ENCODE results near the gene MIDN.
"Not testable (repeated sequence)": the region's sequence is repeated elsewhere in the genome, so short reads cannot be mapped to it uniquely, and the experiment has no call there.

The MIDN gene

DNA sequence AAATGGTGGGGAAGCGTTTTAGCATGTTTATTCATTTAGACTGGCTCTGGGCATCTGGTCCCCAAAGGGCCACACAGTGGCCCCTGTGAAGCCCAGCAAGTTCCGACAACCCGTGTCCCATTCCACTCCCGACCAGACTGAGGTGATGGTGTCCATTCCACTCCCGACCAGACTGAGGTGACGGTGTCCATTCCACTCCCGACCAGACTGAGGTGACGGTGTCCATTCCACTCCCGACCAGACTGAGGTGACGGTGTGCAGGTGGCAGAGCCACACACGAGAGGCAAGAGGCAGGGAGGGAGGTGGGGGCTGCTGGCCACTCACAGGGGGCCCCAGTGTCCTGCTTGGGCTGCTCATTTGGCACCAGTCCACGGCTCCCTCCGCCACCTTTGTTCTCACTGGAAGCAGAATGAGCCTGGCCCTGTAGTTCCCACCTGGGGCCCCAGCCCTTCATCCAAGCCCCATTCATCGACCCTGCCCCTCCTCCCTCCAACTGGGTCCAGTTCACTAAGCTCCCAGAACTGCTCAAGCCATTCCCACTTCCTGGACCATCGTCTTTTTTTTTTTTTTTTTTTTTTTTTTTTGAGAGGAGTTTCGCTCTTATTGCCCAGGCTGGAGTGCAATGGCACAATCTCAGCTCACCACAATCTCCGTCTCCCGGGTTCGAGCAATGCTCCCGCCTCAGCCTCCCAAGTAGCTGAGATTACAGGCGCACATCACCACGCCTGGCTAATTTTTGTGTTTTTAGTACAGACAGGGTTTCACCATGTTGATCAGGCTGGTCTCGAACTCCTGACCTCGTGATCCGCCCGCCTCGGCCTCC, 1.9 kb upstream of the MIDN start:
- DNase-seq (ENCODE audit: low spot score) = not testable (repeated sequence)

- DNase-seq (ENCODE audit: low spot score) = no peak
These were observed 640 bp upstream of the MIDN start for GRCh38 chr19:1247748-1248138.

- peak; percentile 67 for DNase-seq (ENCODE audit: low spot score)
These were observed 459 bp downstream of the MIDN start for GRCh38 chr19:1248786-1249297.

- DNase-seq (ENCODE audit: low spot score) = peak; percentile 90
These were observed 1.1 kb downstream of the MIDN start for GRCh38 chr19:1249298-1249989.

- DNase-seq (ENCODE audit: low spot score) = no peak
These were observed 1.6 kb downstream of the MIDN start for GRCh38 chr19:1249990-1250436.

- no peak for DNase-seq (ENCODE audit: low spot score)
These were observed 2.3 kb downstream of the MIDN start for GRCh38 chr19:1250437-1251260.

DNA sequence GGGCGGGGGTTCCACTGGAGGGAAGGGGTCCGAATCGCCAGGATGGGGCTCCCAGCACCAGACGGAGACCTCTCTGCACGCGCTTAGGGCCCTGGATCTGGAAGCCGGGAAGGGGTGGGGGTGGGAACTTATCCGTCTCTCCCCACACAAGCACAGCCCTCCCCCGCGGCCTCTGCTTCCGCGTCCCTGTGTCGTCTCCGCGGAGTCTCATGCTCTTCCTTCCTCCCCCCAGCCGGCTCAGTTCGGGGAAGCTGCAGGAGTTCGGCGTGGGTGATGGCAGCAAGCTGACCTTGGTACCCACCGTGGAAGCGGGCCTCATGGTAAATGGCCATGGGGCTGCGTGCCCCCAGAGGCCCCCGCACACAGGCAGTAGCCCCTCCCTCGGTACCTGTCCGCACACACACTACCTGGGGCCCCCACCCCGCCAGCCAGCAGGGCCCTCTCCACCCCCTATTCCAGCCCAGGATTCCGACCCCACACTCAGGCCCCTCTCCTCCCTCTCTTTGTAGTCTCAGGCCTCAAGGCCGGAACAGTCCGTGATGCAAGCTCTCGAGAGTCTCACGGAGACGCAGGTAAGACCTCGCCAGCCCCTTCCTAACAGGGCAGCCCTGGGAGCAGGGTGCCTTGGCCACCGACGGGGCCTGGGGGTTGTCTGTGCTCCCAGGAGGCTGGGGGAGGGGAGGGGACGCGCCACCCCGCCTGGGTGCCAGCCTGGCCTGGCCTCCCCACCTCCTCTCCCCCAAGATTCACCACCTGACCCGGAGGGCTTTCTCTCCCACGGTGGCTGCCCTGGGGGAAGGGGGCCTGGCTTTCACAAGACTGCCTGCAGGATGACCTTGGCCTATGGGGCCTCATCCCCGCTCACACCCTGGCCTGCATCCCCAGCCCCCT, 3.2 kb downstream of the MIDN start:
- no peak for DNase-seq (ENCODE audit: low spot score)

GRCh38 chr19:1252221-1252820, 3.9 kb downstream of the MIDN start:
- DNase-seq (ENCODE audit: low spot score) = peak; percentile 72

- peak; percentile 83 for DNase-seq (ENCODE audit: low spot score)
These were observed 4.6 kb downstream of the MIDN start for GRCh38 chr19:1252821-1253513.

GRCh38 chr19:1253514-1254080, 5.2 kb downstream of the MIDN start:
- no peak for DNase-seq (ENCODE audit: low spot score)

DNA sequence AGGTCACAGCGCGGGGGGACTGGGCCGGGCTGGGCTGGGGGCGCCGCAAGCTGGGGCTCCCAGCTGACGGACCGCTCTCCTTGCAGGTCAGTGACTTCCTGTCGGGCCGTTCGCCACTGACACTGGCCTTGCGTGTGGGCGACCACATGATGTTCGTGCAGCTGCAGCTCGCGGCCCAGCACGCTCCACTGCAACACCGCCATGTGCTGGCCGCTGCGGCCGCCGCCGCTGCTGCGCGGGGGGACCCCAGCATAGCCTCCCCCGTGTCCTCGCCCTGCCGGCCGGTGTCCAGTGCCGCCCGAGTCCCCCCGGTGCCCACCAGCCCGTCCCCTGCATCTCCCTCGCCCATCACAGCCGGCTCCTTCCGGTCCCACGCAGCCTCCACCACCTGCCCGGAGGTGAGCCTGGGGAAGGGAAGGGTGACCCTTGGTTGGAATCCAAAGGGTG, 5.7 kb downstream of the MIDN start:
- DNase-seq (ENCODE audit: low spot score) = no peak

- no peak for DNase-seq (ENCODE audit: low spot score)
These were observed 6.3 kb downstream of the MIDN start for GRCh38 chr19:1254530-1255185.

DNA sequence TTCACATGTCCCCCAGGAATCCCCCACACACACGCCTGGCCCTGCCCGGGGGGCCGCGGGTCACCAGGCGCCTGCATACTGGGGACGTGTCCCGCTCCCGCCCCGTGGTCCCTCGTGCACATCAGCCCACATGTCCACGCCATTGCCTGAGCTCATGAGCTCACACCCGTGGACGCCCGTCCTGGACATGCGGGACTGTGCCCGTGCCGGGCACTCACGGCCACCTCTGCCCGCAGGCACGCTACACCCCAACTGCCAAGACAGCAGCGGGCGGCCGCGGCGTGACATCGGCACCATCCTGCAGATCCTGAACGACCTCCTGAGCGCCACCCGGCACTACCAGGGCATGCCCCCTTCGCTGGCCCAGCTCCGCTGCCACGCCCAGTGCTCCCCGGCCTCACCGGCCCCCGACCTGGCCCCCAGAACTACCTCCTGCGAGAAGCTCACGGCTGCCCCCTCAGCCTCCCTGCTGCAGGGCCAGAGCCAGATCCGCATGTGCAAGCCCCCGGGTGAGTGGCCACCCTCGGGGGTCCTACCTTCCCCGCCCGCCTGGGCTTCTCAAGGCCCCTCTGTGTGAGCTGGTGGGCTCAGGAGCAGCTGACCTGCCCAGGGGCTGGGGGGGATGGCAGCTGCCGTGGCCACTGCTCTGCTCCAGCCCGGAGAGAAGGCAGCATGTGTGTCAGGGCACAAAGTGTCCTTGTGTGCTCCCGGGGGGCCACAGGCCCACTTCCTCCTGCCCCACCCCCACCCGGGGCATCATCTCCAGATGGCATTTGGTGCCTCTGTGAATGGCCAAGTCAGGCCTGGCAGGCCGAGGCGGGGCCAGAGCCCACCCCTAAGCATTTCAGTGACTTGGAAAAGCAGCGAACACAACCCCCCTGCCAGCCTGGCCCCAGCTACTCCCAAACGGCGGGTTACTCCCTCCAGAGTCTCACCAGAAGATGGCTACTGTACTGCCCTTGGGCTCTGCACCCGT, 7.1 kb downstream of the MIDN start:
- no peak for DNase-seq (ENCODE audit: low spot score)

DNA sequence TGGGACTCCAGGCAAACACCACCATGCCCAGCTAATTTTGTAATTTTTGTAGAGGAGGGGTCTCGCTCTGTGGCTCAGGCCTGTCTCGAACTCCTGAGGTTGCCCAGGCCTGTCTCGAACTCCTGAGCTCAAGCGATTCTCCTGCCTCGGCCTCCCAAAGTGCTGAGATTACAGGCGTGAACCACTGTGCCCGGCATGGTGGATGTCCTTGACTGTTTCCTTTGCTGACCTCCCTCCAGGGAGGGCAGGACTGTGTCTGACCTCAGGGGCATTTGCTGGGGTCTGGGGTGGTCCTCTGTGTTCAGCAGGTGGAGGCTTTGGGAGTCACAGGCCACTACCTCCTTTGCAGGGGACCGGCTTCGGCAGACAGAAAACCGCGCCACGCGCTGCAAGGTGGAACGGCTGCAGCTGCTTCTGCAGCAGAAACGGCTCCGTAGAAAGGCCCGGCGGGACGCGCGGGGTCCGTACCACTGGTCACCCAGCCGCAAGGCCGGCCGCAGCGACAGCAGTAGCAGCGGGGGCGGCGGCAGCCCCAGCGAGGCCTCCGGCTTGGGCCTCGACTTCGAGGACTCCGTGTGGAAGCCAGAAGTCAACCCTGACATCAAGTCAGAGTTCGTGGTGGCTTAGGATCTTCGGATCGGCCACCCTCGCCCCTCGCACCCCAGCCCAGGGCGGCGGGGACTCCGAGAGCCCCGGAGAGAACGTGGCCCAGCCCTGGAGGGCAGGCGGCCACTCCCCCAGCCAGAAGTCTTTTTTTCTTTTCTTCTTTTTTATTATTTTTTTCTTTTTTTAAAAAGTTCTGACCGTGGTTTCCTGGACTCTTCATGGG, 8.5 kb downstream of the MIDN start:
- no peak for DNase-seq (ENCODE audit: low spot score)

GRCh38 chr19:1257475-1258162, 9.2 kb downstream of the MIDN start:
- DNase-seq (ENCODE audit: low spot score) = no peak

DNA sequence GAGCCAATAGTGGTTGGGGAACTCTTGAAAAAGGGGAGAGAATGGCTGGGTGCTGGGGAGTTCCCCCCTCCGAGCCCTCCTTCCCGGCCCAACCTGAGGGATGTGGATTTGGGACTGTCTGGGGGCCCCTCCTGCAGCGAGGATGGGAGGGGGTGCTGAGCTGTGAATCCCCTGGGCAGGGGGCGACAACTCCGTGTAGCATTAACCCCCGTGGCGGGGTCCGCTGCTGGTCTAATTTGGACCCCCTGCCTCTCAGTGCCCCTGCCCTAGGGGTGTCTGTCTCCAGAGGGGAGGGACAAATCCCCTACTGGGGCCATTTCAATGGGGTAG, 9.7 kb downstream of the MIDN start:
- no peak for DNase-seq (ENCODE audit: low spot score)
